ENCODE measurements around the gene ITGAL.

Gene ITGAL

DNA sequence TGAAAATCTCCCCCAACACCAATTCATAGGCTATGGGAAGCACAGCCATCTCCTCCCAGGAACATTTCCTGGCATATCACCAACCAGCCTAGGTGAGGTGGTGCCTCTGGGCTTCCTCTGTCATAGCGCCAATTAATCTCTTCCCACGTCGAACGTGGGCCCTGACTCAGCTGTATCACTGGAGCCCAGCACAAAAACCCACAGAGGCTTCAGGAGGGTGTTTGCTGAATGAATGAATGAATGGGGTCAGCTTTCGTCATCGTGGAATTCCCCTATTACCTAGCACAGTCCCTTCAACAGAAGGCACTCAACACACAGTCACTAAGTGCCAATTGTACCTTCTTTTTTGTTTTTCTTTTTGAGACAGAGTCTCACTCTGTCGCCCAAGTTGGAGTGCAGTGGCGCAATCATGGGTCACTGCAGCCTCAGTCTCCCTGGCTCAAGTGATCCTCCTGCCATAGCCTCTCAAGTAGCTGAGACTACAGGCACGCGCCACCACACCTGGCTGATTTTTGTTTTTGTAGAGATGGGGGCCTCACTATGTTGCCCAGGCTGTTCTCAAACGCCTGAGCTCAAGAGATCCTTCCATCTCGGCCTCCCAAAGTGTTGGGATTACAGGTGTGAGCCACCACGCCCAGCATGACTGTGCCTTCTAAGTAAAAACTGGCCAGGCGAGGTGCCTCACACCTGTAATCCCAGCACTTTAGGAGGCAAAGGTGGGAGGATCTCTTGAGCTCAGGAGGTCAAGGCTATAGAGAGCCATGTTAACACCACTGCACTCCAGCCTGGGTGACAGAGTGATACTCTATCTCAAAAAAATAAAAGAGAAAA lies 94.8 kb downstream of the ITGAL start:
- DNase-seq (ENCODE audit: low spot score), result peak; percentile 83

DNA sequence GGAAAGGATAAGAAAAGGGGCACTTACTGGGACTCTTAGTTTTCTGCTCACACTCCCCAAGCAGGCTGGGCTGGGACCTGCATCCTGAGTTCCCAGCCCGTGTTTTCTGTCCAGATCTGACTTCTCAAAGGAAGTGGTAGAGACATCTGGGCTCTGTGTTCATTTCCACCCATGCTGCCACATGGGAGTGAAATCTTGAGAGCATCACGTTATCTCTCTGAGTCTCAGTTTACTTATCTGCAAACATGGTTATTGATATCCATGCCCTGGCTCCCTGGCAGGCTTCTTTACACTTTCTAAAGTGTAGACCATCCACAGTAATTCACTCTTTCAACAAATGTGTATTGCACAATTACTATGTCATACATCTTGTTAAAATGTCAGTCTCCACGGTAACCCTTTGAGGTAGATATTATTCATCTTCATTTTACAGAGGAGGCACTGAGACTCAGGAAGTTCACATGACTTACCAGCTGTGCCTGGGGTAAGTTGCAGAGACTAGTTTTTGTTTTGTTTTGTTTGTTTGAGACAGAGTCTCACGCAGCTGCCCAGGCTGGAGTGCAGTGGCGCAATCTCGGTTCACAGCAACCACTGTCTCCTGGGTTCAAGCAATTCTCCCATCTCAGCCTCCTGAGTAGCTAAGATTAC lies 95.6 kb downstream of the ITGAL start:
- peak; percentile 82 for DNase-seq (ENCODE audit: low spot score)

DNA sequence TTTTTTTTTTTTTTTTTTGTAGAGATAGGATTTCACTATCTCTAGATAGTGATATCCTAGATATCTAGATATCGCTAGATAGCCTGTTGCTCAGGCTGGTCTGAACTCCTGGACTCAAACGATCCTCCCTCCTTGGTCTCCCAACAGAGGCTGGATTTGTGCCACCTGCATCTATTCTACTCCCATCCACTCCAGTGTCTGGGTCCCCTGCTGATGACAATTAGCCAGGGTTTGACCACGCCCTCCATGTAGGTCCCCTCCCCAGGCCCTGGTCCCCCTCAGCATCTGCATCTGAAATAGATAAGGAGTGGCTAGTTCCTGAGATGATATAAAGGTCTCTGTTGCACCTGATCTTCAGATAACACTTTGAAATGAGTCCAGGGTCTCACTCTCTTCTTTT lies 96.7 kb downstream of the ITGAL start:
- DNase-seq (ENCODE audit: low spot score), result no peak

DNA sequence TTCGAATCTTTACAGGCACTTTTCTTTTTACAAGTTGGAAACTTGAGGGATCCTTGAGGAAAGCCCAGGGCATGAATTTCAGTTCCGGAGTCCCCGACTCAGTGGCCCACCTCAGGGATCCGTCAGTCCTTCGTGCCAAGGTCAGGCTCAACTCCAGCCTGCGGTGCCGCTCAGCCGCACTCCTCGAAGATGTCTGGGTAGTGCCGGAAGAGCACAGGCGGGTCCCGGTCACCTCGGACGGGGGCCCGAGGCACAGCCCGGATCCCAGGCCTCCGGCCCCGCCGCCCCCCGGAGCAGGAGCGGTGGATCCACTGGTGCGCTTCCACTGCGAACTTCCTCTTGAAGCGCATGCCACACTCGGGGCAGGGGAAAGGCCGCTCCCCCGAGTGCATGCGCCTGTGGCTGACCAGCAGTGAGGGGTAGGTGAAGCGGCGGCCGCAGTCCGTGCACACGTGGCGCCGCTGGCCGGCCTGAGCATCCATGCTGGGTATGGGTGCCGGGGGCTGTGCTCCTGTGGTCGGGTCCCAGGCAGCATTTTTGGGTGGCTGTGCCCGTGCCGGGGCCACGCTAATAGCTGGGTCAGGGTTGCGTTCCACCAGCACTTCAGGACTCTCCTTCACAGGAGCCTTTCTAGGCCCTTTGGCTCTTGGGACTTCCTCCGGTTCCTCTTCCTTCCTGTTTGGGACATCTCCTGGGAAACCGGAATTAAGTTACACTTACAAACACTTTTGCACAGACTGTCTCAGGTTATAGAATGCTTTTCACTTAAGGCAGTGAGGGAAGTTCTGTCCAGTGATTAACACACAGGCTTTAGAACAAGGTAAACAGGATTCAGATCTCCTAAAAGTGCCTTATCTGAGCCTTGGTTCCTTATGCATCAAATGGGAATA lies 97.4 kb downstream of the ITGAL start:
- no peak for DNase-seq (ENCODE audit: low spot score)

DNA sequence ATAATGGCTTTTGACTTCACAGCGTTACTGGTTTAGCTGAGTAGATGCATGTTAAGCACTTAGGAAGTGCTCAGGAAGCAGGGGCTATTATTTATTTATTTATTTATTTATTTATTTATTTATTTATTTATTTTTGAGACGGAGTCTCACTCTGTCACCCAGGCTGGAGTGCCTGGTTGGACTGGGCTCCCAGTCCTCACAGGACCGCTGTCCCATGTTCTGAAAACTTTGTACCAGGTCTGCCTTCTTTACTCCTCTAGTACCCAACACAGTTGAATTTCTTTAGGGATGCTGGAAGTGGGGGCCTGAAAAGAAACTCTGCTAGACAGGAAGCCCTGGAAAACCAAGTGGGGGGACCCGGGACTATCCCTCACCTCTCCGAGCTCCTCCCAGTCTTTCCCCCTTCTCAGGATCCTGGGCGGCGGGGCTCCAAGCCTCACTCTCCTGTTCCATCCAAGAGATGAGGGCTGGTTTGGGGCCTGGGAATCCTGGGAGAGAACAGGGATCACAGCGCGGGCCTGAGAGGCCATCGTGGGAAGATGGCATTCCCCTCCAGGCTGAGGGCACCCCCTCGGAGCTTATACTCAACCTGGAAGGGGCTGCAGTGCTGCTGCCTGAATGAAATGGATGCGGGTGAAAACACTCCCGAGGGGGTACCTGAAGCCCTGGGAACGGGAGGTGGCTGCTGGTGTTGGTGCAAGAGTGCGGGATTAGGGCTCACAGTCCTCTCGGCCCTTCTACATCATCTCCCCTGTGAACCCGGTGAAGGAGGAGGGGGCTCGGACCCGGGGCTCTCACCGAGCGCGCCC lies 98.3 kb downstream of the ITGAL start:
- DNase-seq (ENCODE audit: low spot score), result peak; percentile 29

DNA sequence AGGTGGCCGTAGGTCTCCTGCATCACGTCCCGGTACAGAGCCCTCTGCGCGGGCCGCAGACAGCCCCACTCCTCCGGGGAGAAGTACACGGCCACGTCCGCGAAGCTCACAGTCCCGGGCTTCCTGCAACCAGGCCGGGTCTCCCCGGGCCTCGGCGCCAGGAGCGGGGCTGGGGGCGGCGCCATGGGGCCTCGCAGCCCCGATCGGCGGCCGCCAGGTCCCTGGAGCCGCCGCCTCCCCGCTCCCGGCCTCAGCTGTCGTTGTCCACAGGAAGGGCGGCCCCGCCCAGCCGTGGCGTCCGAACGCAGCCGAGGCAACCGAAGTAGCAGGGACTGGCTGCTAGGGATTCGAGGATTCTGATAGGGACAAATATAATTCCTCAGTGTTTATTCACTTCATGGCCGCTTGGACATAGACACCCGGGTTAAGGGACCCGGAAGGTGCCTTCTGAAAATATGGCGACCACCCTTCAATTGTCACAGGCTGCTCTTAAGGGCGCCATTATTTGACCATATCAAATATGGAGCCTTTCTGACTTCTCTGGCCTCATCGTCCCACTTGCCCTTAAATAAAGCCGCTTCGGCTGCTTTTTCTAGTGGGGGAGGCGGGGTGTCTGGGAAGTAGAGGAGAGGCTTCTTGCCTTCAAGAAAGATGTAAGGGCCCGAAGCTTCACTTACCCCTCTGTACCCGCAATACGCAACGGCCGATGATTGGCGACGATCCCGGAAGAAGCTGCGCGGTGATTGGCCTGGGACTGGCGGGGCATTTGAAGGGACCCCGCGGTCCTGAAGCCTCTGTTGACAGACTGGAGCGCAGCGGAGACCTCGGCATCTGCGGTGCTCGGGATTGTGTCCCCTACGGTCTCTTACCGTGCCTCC lies 99.1 kb downstream of the ITGAL start, which contains the start of gene ZNF688:
Gene ZNF688 (minus strand): TSS at position 270 of the 878 bp plus-strand sequence. CDS start 85 bp downstream, at position 185.
- DNase-seq (ENCODE audit: low spot score), result peak; percentile 98
